ENCODE measurements around the gene STEEP1.

The STEEP1 gene

GRCh38 chrX:119488749-119489148 is 76.5 kb downstream of the STEEP1 start:
- DNase-seq (ENCODE audit: low read depth), result no peak

Data from activated T-helper 9 cell treated with anti-CD3 and anti-CD28 coated beads, Interleukin-2, amount 50 U/mL, for 16 hours (primary cell).